H1 (cell line): Measurements from ENCODE around the gene IPO11.

ENCODE experiments used
- ASH2L ChIP-seq: fragments of 200-600, 300-600 bp; sonication (generic); IDR thresholded peaks from one replicate; pipeline ENCODE4 v1.7.1; 2017; ENCODE audit warnings: low read length
- CHD2 ChIP-seq: IDR thresholded peaks from 2 replicates; pipeline ENCODE4 v1.6.1; 2012; ENCODE audit warnings: low read length, improper control_type of control experiment
- CREB1 ChIP-seq: IDR thresholded peaks from 2 replicates; pipeline ENCODE4 v1.6.1; 2012; ENCODE audit warnings: inconsistent platforms
- EZH2 ChIP-seq: fragments of 200-600 bp; sonication (generic); IDR thresholded peaks from 2 replicates; pipeline ENCODE4 v1.7.1; 2012; ENCODE audit warnings: low read depth, mild to moderate bottlenecking, moderate library complexity, low read length, inconsistent platforms; ENCODE audit not compliant: severe bottlenecking
- GABPA ChIP-seq: IDR thresholded peaks from 2 replicates; pipeline ENCODE4 v1.6.1; 2011; ENCODE audit warnings: mild to moderate bottlenecking, low read length, moderate library complexity, borderline replicate concordance; ENCODE audit not compliant: insufficient read depth
- GTF2F1 ChIP-seq: IDR thresholded peaks from 2 replicates; pipeline ENCODE4 v1.6.1; 2012; ENCODE audit warnings: low read depth, low read length, improper control_type of control experiment, borderline replicate concordance
- HDAC2 ChIP-seq, 2 experiments: fragments of 300-600 bp in 1 of 2; sonication (generic) in 1 of 2; IDR thresholded peaks; 2 replicates each; pipeline ENCODE4 v1.6.1; 2011 to 2012; ENCODE audit warnings: low read depth in 2 of 2, low read length in 2 of 2, mild to moderate bottlenecking in 2 of 2, moderate library complexity in 2 of 2, borderline replicate concordance in 1 of 2, inconsistent platforms in 1 of 2
- HDAC6 ChIP-seq: IDR thresholded peaks from one replicate; pipeline ENCODE4 v1.7.1; 2012; ENCODE audit warnings: low read depth, mild to moderate bottlenecking, inconsistent platforms, low read length, moderate library complexity
- JUND ChIP-seq: IDR thresholded peaks from 2 replicates; pipeline ENCODE4 v1.6.1; 2011; ENCODE audit warnings: mild to moderate bottlenecking, improper control_type of control experiment, low read length
- RFX5 ChIP-seq: IDR thresholded peaks from 2 replicates; pipeline ENCODE4 v1.6.1; 2011; ENCODE audit warnings: low read depth, low read length, improper control_type of control experiment, borderline replicate concordance
- SIRT6 ChIP-seq: IDR thresholded peaks from one replicate; pipeline ENCODE4 v1.7.1; 2012; ENCODE audit warnings: low read length, inconsistent platforms
- SRF ChIP-seq: IDR thresholded peaks from 2 replicates; pipeline ENCODE4 v1.6.1; 2011; ENCODE audit warnings: mild to moderate bottlenecking, low read depth, low read length, moderate library complexity
- TAF1 ChIP-seq: IDR thresholded peaks from 2 replicates; pipeline ENCODE4 v1.6.1; 2011; ENCODE audit warnings: mild to moderate bottlenecking, low read depth, low read length
- TF ChIP-seq, protein P1 (sequence below), 3 experiments: IDR thresholded peaks; 1 replicate in 2 of 3; 2 replicates in 1 of 3; pipeline versions ENCODE4 v1.5.1 to v1.6.1; 2011; ENCODE audit warnings: low read length in 3 of 3, mild to moderate bottlenecking in 3 of 3, inconsistent platforms in 2 of 3, low read depth in 1 of 3, moderate library complexity in 1 of 3; ENCODE audit not compliant: insufficient read depth in 1 of 3; ENCODE audit errors: control extremely low read depth in 1 of 3

DNA sequence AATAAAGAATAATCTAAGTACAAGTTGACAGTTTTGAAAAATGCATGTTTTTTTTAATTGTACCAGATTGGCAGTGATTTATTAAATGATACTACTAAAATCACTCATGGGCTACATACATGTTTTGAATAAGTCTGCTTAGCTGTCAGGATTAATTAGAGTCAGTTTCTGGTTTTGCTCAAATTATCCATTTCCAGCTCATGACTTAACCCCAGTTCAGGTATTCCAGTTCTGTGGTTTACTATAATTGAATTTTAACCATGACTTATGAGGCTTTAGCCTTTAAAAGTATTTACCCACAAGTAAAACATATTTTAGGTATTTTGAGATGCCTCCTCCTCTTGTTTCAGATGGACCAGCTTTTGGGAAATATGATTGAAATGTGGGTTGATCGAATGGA, 148.2 kb downstream of the IPO11 start:
- no peak for TF ChIP-seq GTF2F1
- no peak for TF ChIP-seq EZH2
- TF ChIP-seq ASH2L, result no peak
- no peak for TF ChIP-seq JUND
- no peak for TF ChIP-seq GABPA
- TF ChIP-seq, protein P1, sequence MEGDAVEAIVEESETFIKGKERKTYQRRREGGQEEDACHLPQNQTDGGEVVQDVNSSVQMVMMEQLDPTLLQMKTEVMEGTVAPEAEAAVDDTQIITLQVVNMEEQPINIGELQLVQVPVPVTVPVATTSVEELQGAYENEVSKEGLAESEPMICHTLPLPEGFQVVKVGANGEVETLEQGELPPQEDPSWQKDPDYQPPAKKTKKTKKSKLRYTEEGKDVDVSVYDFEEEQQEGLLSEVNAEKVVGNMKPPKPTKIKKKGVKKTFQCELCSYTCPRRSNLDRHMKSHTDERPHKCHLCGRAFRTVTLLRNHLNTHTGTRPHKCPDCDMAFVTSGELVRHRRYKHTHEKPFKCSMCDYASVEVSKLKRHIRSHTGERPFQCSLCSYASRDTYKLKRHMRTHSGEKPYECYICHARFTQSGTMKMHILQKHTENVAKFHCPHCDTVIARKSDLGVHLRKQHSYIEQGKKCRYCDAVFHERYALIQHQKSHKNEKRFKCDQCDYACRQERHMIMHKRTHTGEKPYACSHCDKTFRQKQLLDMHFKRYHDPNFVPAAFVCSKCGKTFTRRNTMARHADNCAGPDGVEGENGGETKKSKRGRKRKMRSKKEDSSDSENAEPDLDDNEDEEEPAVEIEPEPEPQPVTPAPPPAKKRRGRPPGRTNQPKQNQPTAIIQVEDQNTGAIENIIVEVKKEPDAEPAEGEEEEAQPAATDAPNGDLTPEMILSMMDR (IDR thresholded peaks at IDR 0.05; ENCODE audit: control extremely low read depth in 1 of 3, insufficient read depth in 1 of 3, low read depth in 1 of 3, low read length in 3 of 3), result no peak
- TF ChIP-seq CREB1, result no peak
- no peak for TF ChIP-seq CHD2
- no peak for TF ChIP-seq HDAC6
- TF ChIP-seq SRF, result no peak
- no peak for TF ChIP-seq RFX5
- TF ChIP-seq HDAC2 (IDR thresholded peaks at IDR 0.05; ENCODE audit: borderline replicate concordance in 1 of 2, low read depth in 2 of 2, low read length in 2 of 2), result no peak
- no peak for TF ChIP-seq SIRT6
- TF ChIP-seq TAF1, result no peak
